OCI-LY3 (cell line): Measurements from ENCODE around the gene ARSK.

Experiments used
- CTCF ChIP-seq: fragments of 200-600, 300-600 bp; sonication (generic); IDR thresholded peaks from 2 replicates; pipeline ENCODE4 v1.5.1; 2014; ENCODE audit warnings: antibody characterized with exemption, low read length, low read depth
- EZH2phosphoT487 ChIP-seq: fragments of 200-600 bp; shearing (Covaris generic); IDR thresholded peaks from 2 replicates; pipeline ENCODE4 v1.6.1; 2018; ENCODE audit warnings: antibody characterized with exemption, mixed run types, low read depth

GRCh38 chr5:95526871-95527270, 28.0 kb upstream of the ARSK start:
- TF ChIP-seq CTCF (no peak), EZH2phosphoT487 (no peak)
